Mesenchymal stem cell (in vitro differentiated cells and primary cell): ENCODE results near the gene RGS7. TPM values are rescaled to one million over a fixed set of nuclear protein-coding genes. Genes with fewer than 3 reads are reported as not detected.
A peak's percentile ranks its signal among the peaks of the same experiment; 100 is the strongest.

Experiments
- DNase-seq: peaks from one replicate; pipeline ENCODE4 v3.0.0-alpha.2; 2013
- H2AFZ ChIP-seq: one replicate; pipeline ENCODE4 v1.6.1; 2013; ENCODE audit warnings: low read depth, mild to moderate bottlenecking, control low read depth, inconsistent platforms, low read length, moderate library complexity
- H2AK5ac ChIP-seq: 2 replicates; pipeline ENCODE4 v1.6.1; 2013; ENCODE audit warnings: low read length, moderate library complexity, mild to moderate bottlenecking, inconsistent platforms; ENCODE audit not compliant: severe bottlenecking
- H2BK120ac ChIP-seq: one replicate; pipeline ENCODE4 v1.6.1; 2013; ENCODE audit warnings: low read depth, mild to moderate bottlenecking, inconsistent platforms, low read length, moderate library complexity
- H2BK12ac ChIP-seq, 2 experiments: one replicate each; pipeline ENCODE4 v1.6.1; 2013; ENCODE audit warnings: inconsistent platforms in 2 of 2, low read length in 2 of 2, mild to moderate bottlenecking in 2 of 2, moderate library complexity in 2 of 2, control low read depth in 1 of 2
- H2BK15ac ChIP-seq: one replicate; pipeline ENCODE4 v1.6.1; 2013; ENCODE audit warnings: mild to moderate bottlenecking, low read depth, inconsistent platforms; ENCODE audit not compliant: poor library complexity, severe bottlenecking
- H2BK5ac ChIP-seq: 2 replicates; pipeline ENCODE4 v1.6.1; 2013; ENCODE audit warnings: low read depth, mild to moderate bottlenecking, low read length, control low read depth, inconsistent platforms; ENCODE audit not compliant: poor library complexity, severe bottlenecking
- H3K14ac ChIP-seq, 2 experiments: one replicate each; pipeline ENCODE4 v1.6.1; 2013; ENCODE audit warnings: inconsistent platforms in 2 of 2, low read length in 2 of 2, control low read depth in 1 of 2, mild to moderate bottlenecking in 1 of 2, moderate library complexity in 1 of 2
- H3K18ac ChIP-seq, 2 experiments: one replicate each; pipeline ENCODE4 v1.6.1; 2013; ENCODE audit warnings: inconsistent platforms in 2 of 2, low read length in 2 of 2, control low read depth in 1 of 2, low read depth in 1 of 2, mild to moderate bottlenecking in 1 of 2
- H3K23ac ChIP-seq, 2 experiments: one replicate each; pipeline ENCODE4 v1.6.1; 2013; ENCODE audit warnings: inconsistent platforms in 2 of 2, low read length in 2 of 2, mild to moderate bottlenecking in 2 of 2, moderate library complexity in 2 of 2, control low read depth in 1 of 2
- H3K27ac ChIP-seq: 2 replicates; pipeline ENCODE4 v1.5.1; 2013; ENCODE audit warnings: mild to moderate bottlenecking, moderate library complexity, low read length, control low read depth, inconsistent platforms; ENCODE audit not compliant: poor library complexity, severe bottlenecking
- H3K27me3 ChIP-seq, 2 experiments: 2 replicates each; pipeline versions ENCODE4 v1.6.1 to v1.7.0; 2013; ENCODE audit warnings: low read length in 2 of 2, mild to moderate bottlenecking in 2 of 2, moderate library complexity in 2 of 2, control low read depth in 1 of 2, inconsistent platforms in 1 of 2; ENCODE audit not compliant: control insufficient read depth in 1 of 2, insufficient read depth in 1 of 2
- H3K36me3 ChIP-seq, 2 experiments: 2 replicates each; pipeline versions ENCODE4 v1.6.1 to v1.7.0; 2013; ENCODE audit warnings: low read length in 2 of 2, control low read depth in 1 of 2, inconsistent platforms in 1 of 2, low read depth in 1 of 2, mild to moderate bottlenecking in 1 of 2; ENCODE audit not compliant: insufficient read depth in 2 of 2, control insufficient read depth in 1 of 2
- H3K4ac ChIP-seq, 2 experiments: one replicate each; pipeline ENCODE4 v1.6.1; 2013; ENCODE audit warnings: inconsistent platforms in 2 of 2, low read length in 2 of 2, mild to moderate bottlenecking in 2 of 2, moderate library complexity in 2 of 2, control low read depth in 1 of 2, low read depth in 1 of 2
- H3K4me1 ChIP-seq: 2 replicates; pipeline ENCODE4 v1.6.1; 2013; ENCODE audit warnings: low read depth, low read length, control low read depth; ENCODE audit not compliant: control insufficient read depth, insufficient read depth
- H3K4me2 ChIP-seq: 2 replicates; pipeline ENCODE4 v1.6.1; 2013; ENCODE audit warnings: low read length, mild to moderate bottlenecking, inconsistent platforms; ENCODE audit not compliant: poor library complexity, severe bottlenecking
- H3K4me3 ChIP-seq, 2 experiments: 2 replicates each; pipeline versions ENCODE4 v1.5.1 to v1.7.0; 2013; ENCODE audit warnings: low read length in 2 of 2, mild to moderate bottlenecking in 2 of 2, control low read depth in 1 of 2, low read depth in 1 of 2; ENCODE audit not compliant: insufficient read depth in 1 of 2
- H3K79me1 ChIP-seq: replicated peaks from 2 replicates; pipeline ENCODE4 v1.6.1; 2013; ENCODE audit warnings: mild to moderate bottlenecking, control low read depth, low read length, inconsistent platforms; ENCODE audit not compliant: poor library complexity, severe bottlenecking
- H3K9ac ChIP-seq: 2 replicates; pipeline ENCODE4 v1.7.0; 2013; ENCODE audit warnings: mild to moderate bottlenecking, low read length, moderate library complexity
- H3K9me3 ChIP-seq: 2 replicates; pipeline ENCODE4 v1.7.0; 2013; ENCODE audit warnings: mild to moderate bottlenecking, low read length; ENCODE audit not compliant: control insufficient read depth
- H4K8ac ChIP-seq: one replicate; pipeline ENCODE4 v1.6.1; 2013; ENCODE audit warnings: inconsistent platforms, mild to moderate bottlenecking, low read length, moderate library complexity
- H4K91ac ChIP-seq: one replicate; pipeline ENCODE4 v1.6.1; 2013; ENCODE audit warnings: mild to moderate bottlenecking, low read length, inconsistent platforms
- WGBS: methylation state at CpG from one replicate; pipeline ENCODE4 v1.1.7; 2013; ENCODE audit warnings: mixed read lengths; 5-methylcytosine and 5-hydroxymethylcytosine counted together
- polyA plus RNA-seq, 2 experiments: library from polyadenylated mRNA; stranded (reverse); fragments of 200-250 nt; gene quantifications; one replicate each; pipeline ENCODE4 v1.2.3, GENCODE V29; 2013

The RGS7 gene
- 0.01 TPM for polyA plus RNA-seq (2013, experiment 1 of 2)
- not detected for polyA plus RNA-seq (2013, experiment 2 of 2)

DNA sequence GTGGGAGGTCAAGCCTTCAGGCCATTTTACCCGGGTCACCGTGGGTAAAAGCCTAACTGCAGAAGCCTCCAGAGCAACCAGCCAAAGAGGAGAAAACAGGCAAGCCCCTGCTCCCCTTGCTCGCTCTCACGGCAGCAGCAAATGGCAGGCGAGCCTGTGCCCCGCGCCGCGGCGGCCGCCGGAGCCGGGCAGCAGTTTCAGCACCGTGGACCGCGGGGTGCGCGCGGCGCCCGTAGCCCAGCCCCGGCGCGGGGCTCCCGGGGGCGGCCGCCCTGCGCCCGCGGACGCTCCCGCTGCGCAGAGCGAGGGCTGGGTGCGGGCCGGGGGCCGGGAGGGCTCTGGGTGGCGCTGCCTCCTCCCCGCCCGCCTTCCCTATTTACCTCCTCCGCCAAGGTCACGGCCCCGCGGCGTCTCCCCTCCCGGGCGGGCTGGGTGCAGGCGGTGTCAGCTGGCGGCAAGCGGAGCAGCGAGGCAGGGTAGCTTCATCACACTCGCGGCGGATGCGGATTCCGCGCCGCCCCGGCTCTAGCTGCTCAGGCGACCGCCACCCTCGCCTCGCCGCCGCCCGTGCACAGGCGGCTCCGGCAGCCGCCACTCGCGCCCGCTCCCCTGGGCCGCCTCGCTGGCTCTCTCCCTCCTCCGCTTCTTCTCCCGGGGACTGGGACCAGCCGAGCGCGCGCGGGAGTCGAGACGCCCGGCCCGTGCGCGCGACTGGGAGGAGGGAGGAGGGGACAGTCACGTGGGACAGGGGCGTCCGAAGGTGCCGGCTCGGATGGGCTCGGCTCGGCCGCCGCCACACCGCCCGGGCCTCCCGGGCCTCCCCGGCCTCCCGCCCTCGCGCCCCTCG is at the start of gene RGS7:
TSS of gene RGS7 (minus strand) at position 687 of the 847 bp plus-strand sequence.
- under 1% methylated on average over 59 of the region's 105 CpGs for WGBS
- H3K9me3 ChIP-seq = no peaks in the 10 kb centered on the region
- no peak within 1 kb of the TSS for H3K9ac ChIP-seq
- no peak within 1 kb of the TSS for H2BK12ac ChIP-seq
- peak within 1 kb of the TSS; percentile 99 for H3K4me2 ChIP-seq
- peaks cover 4% of the 10 kb centered on the region for H3K4me1 ChIP-seq
- H3K27ac ChIP-seq = no peak within 1 kb of the TSS
- H2BK120ac ChIP-seq = no peak within 1 kb of the TSS
- H2AFZ ChIP-seq = peak within 1 kb of the TSS; percentile 48
- peaks cover 0 to 34% of the 10 kb centered on the region in 2 experiments for H3K27me3 ChIP-seq
- no peaks in the 10 kb centered on the region for H3K36me3 ChIP-seq
- peak within 1 kb of the TSS; percentile 9 to 56 for H3K18ac ChIP-seq
- DNase-seq = peak; percentile 48
- H4K91ac ChIP-seq = no peak within 1 kb of the TSS
- H3K14ac ChIP-seq = no peak within 1 kb of the TSS
- no peak within 1 kb of the TSS for H3K4ac ChIP-seq
- H3K4me3 ChIP-seq = peak within 1 kb of the TSS; percentile 74 to 77
- H3K79me1 ChIP-seq = no peaks in the 10 kb centered on the region
- H4K8ac ChIP-seq = no peak within 1 kb of the TSS
- H2BK5ac ChIP-seq = no peak within 1 kb of the TSS
- H2BK15ac ChIP-seq = no peak within 1 kb of the TSS
- peak within 1 kb of the TSS in 1 of 2 experiments; percentile 63 for H3K23ac ChIP-seq
- H2AK5ac ChIP-seq = no peak within 1 kb of the TSS

DNA sequence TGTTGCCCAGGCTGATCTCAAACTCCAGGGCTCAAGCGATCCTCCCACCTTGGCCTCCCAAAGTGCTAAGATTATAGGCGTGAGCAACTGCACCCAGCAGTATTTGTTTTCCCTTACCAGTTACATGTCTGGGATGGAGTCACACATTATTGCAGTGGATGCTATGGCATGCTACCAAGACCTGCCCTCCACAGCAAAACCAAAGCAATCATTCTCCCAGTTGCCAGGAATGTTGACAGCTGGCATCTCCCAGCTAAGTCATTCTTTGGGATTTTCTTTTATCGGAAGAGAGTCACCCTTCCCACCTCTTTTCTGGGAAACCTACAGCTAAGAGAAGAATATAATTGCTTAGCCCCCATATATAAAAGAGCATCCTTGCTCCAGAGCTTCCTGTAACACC is 49.4 kb upstream of the RGS7 start:
- Histone ChIP-seq H2BK15ac (no peak overlapping the region), H3K9me3 (no peaks in the 10 kb centered on the region), H2AK5ac (no peak overlapping the region), H3K23ac (no peak overlapping the region), H4K91ac (no peak overlapping the region), H2BK5ac (no peak overlapping the region), H3K4me3 (no peak overlapping the region), H2BK12ac (no peak overlapping the region), H2BK120ac (no peak overlapping the region), H3K14ac (no peak overlapping the region), H4K8ac (peak overlapping the region; percentile 28), H3K4ac (no peak overlapping the region), H3K4me1 (no peaks in the 10 kb centered on the region), H3K4me2 (no peak overlapping the region), H2AFZ (no peak overlapping the region), H3K27me3 (no peaks in the 10 kb centered on the region), H3K36me3 (no peaks in the 10 kb centered on the region), H3K9ac (no peak overlapping the region), H3K27ac (no peak overlapping the region), H3K18ac (no peak overlapping the region), H3K79me1 (no peaks in the 10 kb centered on the region)
- no peak for DNase-seq
- over 99% methylated on average over 3 of the region's 3 CpGs for WGBS

GRCh38 chr1:241401156-241401555 is 44.2 kb upstream of the RGS7 start:
- no peak overlapping the region for H2BK120ac ChIP-seq
- H3K18ac ChIP-seq = no peak overlapping the region
- no peak overlapping the region for H3K4me3 ChIP-seq
- no peaks in the 10 kb centered on the region for H3K9me3 ChIP-seq
- no peak overlapping the region for H2AFZ ChIP-seq
- H4K8ac ChIP-seq = no peak overlapping the region
- no peak overlapping the region for H2BK5ac ChIP-seq
- H3K14ac ChIP-seq = no peak overlapping the region
- peaks cover 0 to 9% of the 10 kb centered on the region in 2 experiments for H3K27me3 ChIP-seq
- H3K79me1 ChIP-seq = no peaks in the 10 kb centered on the region
- no peak overlapping the region for H3K27ac ChIP-seq
- WGBS = 94% methylated on average over 3 of the region's 6 CpGs
- no peak overlapping the region for H4K91ac ChIP-seq
- H2AK5ac ChIP-seq = no peak overlapping the region
- no peak overlapping the region for H2BK12ac ChIP-seq
- H3K23ac ChIP-seq = no peak overlapping the region
- no peak overlapping the region for H2BK15ac ChIP-seq
- H3K36me3 ChIP-seq = no peaks in the 10 kb centered on the region
- no peak overlapping the region for H3K4me2 ChIP-seq
- no peak overlapping the region for H3K9ac ChIP-seq
- H3K4me1 ChIP-seq = no peaks in the 10 kb centered on the region
- no peak for DNase-seq
- H3K4ac ChIP-seq = no peak overlapping the region

DNA sequence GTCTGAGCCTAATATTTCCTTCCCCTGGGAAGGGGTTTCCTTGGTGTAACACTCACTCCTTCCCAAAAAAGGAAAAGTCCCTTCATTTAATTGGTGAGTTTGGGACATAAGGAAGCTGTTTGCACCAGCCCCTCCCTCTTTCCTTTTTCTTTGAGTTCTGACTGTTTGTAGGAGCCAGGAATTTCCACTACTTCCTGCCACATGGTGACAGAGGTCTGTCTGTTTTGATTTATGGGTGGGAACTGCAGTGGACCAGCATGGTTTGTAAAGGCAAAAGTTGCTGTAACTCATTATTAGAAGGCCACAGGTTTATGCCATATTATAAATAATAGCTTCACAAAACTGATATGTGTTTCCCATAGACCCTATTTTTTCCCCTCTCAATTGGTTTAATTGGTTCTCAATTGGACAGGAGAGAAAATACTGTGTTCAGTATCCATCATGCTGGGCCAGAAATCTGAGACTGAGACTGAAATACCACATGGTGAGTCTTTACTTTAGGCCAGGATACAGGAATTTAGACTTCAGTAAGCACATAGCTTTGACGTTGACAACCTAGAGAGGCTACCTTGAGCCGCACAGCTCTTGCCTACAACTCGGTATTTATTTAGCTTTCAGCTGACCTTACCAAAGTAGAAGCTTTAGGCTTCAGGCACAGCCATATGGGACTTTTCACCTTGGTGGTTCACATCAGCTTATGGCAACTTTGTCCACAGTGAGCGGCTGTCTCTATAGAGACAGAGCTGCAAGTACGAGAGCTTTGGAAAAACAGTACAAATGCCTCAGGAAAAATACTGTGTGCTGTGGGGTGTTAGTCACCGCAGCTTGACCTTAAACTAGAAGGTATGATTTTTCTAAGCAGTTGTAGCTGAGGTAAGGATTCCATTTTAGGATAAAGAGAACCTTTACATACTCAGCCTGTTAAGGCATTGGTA is 40.0 kb upstream of the RGS7 start:
- Histone ChIP-seq H3K36me3 (no peaks in the 10 kb centered on the region), H3K4me1 (no peaks in the 10 kb centered on the region)
- 66% methylated on average over 6 of the region's 6 CpGs for WGBS

More for the DNA sequence above, 40.0 kb upstream of the RGS7 start:
- no peak overlapping the region for H3K4ac ChIP-seq
- H3K14ac ChIP-seq = no peak overlapping the region
- H3K27me3 ChIP-seq = peaks cover 0 to 9% of the 10 kb centered on the region in 2 experiments
- no peaks in the 10 kb centered on the region for H3K9me3 ChIP-seq
- H3K18ac ChIP-seq = no peak overlapping the region
- H4K8ac ChIP-seq = no peak overlapping the region
- H2AFZ ChIP-seq = no peak overlapping the region
- no peak overlapping the region for H3K23ac ChIP-seq
- DNase-seq = peak; percentile 70
- H3K79me1 ChIP-seq = no peaks in the 10 kb centered on the region
- H4K91ac ChIP-seq = no peak overlapping the region
- no peak overlapping the region for H3K4me2 ChIP-seq
- peak overlapping the region; percentile 24 for H3K27ac ChIP-seq
- H2BK120ac ChIP-seq = no peak overlapping the region
- no peak overlapping the region for H2BK12ac ChIP-seq
- H3K4me3 ChIP-seq = no peak overlapping the region
- H2BK5ac ChIP-seq = no peak overlapping the region
- no peak overlapping the region for H2AK5ac ChIP-seq
- H3K9ac ChIP-seq = no peak overlapping the region
- no peak overlapping the region for H2BK15ac ChIP-seq
